ENCODE data around the gene DYRK1A. TPM values are rescaled to one million over a fixed set of nuclear protein-coding genes. Genes with fewer than 3 reads are reported as not detected.
"Not testable (repeated sequence)": the region's sequence is repeated elsewhere in the genome, so short reads cannot be mapped to it uniquely, and the experiment has no call there.

The DYRK1A gene
- total RNA-seq, 1 donor from 2014 or later: 23.6 TPM

DNA sequence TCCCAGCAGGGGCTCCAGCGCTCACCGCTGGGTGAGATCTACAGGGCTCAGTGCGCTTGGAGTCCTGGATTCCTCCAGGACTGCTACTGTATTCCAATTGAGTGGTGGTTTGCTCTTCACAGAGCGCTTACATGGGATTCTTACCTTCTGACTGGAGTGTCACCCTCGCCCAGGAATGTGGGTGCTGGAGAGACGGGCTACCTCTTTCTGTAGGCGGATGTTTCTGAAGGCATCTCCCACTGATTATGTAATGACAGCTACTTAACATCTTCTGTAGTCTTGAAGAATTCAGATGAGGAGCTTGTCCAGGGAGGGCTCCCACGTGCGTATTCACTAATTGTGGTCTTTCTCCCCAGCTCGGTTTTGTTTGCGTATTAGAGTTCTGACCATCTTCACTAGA is 154.2 kb downstream of the DYRK1A start:
- TF ChIP-seq, protein P1, sequence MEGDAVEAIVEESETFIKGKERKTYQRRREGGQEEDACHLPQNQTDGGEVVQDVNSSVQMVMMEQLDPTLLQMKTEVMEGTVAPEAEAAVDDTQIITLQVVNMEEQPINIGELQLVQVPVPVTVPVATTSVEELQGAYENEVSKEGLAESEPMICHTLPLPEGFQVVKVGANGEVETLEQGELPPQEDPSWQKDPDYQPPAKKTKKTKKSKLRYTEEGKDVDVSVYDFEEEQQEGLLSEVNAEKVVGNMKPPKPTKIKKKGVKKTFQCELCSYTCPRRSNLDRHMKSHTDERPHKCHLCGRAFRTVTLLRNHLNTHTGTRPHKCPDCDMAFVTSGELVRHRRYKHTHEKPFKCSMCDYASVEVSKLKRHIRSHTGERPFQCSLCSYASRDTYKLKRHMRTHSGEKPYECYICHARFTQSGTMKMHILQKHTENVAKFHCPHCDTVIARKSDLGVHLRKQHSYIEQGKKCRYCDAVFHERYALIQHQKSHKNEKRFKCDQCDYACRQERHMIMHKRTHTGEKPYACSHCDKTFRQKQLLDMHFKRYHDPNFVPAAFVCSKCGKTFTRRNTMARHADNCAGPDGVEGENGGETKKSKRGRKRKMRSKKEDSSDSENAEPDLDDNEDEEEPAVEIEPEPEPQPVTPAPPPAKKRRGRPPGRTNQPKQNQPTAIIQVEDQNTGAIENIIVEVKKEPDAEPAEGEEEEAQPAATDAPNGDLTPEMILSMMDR (conservative IDR thresholded peaks at IDR 0.05; ENCODE audit: low read depth, low read length): no peak
- no peak overlapping the region for H3K4me3 ChIP-seq (ENCODE audit: low read depth, low read length)

DNA sequence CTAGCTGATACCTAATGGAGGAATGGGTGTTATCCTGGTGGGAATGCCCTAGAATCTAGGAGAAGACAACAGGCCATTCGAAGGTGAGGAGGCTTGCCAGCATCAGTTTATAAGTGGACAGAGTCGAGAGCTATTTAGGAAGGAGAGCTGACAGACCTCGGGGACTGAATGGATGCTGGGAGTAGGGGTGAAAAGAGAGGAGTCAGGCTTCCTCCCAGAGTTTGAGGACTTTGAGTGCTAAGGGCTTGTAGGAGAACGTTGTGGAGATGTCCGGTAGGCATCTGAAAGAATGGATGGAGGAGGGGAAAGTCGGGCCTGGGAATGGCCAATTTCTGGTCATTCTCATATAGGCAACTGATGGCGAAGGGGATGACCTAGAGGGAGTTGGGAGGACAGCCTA is 155.1 kb downstream of the DYRK1A start:
- no peak for DNase-seq (ENCODE audit: low read depth)
- no peak overlapping the region for H3K4me3 ChIP-seq (ENCODE audit: low read depth, low read length)
- TF ChIP-seq, protein P1 (conservative IDR thresholded peaks at IDR 0.05; ENCODE audit: low read depth, low read length): no peak

More for the DNA sequence above, 154.2 kb downstream of the DYRK1A start:
- DNase-seq (ENCODE audit: low read depth): no peak

DNA sequence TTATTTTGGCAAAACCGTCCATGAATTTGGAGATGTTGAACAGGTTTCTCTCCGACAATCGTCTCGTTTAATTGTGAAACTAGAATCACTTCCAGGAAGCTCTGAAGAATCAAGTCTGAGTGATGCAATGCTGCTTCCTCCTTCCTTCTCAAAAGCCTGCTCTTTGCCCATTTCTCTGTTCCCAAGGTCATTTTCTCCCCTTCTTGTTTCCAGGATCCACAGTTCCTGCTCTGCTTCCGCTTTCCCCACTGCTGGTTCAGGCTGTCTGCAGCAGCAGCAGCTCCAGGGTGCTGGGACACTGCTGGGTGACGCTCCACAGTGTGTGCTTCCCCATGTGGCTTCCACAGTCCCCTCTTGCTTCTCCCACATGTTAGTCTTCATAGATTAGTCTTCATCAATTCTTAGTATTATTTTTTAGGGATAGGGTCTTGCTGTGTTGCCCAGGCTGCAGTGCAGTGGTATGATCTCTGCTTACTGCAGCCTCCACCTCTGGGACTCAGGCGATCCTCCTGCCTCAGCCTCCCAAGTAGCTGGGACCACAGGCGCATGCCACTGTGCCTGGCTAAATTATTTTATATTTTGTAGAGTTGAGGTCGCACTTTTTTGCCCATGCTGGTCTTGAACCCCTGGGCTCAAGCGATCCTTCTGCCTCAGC is 156.2 kb downstream of the DYRK1A start:
- TF ChIP-seq, protein P1 (conservative IDR thresholded peaks at IDR 0.05; ENCODE audit: low read depth, low read length): no peak
- DNase-seq (ENCODE audit: low read depth): no peak
- H3K4me3 ChIP-seq (ENCODE audit: low read depth, low read length): no peak overlapping the region

DNA sequence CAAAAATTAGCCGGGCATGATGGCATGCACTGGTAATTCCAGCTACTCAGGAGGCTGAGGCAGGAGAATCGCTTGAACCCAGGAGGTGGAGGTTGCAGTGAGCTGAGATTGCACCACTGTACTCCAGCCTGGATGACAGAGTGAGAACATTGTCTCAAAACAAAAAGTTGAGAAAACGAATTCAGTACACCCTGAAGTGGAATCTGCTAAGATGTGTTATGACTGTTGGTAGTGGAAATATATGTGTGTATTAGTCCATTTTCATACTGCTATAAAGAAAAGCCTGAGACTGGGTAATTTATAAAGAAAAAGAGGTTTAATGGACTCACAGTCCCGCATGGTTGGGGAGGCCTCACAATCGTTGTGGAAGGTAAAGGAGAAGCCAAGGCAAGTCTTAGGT is 158.4 kb downstream of the DYRK1A start:
- DNase-seq (ENCODE audit: low read depth); H3K4me3 ChIP-seq (ENCODE audit: low read depth, low read length): not testable (repeated sequence)

DNA sequence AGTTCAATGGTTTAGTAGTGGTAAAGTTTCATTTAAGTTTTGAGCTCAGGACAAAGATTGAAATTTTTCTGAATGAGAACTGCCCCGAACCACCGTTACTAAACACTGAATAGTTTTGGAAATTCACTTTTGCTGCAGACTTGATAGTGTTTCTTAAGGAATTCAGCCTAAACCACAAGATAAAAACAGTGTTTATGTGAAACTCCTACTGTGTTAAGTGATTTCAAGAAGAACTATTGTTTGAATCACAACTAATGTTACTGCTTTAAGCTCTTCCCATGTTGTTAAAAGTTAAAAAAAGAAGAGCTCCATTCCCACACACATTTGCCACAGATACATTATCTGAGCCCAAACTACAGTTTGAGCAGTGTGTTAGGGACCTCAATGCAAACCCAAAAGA is 159.2 kb downstream of the DYRK1A start:
- H3K4me3 ChIP-seq (ENCODE audit: low read depth, low read length): no peak overlapping the region
- no peak for DNase-seq (ENCODE audit: low read depth)
- TF ChIP-seq, protein P1 (conservative IDR thresholded peaks at IDR 0.05; ENCODE audit: low read depth, low read length): no peak

DNA sequence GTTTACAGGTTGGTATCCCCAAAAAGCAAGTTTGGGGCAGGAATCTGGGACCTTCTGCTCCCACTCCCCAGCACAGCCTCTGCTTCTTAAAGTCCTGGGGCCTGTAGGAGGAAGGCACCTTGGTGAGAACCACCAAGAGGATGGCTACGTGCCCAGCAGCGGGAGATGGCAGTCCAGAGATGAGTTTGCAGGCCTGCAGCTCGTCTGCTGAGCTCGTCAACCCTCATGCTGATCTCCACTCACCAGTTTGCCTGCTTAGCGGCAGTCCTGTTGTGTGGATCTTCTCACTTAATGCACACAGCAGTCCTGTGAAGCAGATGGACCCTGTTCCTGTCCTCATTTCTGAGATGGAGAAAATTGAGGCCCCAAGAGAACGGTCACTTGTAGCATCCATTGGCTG is 160.5 kb downstream of the DYRK1A start:
- TF ChIP-seq, protein P1 (conservative IDR thresholded peaks at IDR 0.05; ENCODE audit: low read depth, low read length): no peak
- no peak overlapping the region for H3K4me3 ChIP-seq (ENCODE audit: low read depth, low read length)
- DNase-seq (ENCODE audit: low read depth): no peak

DNA sequence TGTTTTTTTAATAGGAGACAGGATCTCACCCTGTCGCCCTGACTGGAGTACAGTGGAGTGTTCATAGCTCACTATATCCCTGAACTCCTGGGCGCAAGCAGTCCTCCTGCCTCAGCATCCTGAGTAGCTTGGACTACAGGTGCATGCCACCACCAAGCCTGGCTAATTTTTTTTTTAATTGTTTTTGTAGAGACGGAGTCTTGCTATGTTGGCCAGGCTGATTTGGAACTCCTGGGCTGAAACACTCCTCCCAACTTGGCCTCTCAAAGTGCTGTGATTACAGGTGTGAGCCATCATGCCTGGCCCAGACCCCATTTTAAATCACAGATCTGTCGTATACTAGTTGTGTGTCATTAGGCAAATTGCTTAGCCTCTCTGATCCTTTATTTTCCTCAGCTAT is 161.1 kb downstream of the DYRK1A start:
- no peak overlapping the region for H3K4me3 ChIP-seq (ENCODE audit: low read depth, low read length)
- TF ChIP-seq, protein P1 (conservative IDR thresholded peaks at IDR 0.05; ENCODE audit: low read depth, low read length): no peak
- DNase-seq (ENCODE audit: low read depth): no peak

Data from epithelial cell of proximal tubule (primary cell).